ENCODE results near the gene ABCC11.

DNA sequence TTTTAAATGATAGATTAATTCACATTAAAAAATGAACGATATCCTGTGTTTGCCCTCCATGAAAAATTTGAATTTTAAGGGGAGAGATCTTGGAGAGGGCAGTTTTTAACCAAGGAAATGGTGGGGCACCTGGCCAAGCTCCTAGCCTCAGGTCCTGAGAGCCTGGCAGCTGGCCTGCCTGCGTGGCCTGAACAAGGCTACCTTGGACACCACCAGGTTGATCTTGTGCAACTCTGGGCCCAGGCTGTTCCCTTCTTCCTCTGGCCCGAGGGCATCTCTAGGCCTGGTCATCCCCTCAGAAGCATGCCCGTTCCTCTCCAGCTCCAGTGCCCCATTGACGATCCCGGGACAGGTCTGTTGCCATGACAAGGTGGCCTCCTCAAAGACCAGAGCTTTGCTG lies 36.6 kb downstream of the ABCC11 start:
- TF ChIP-seq POLR2A (IDR thresholded peaks at IDR 0.05): no peak
- TF ChIP-seq CTCF (IDR thresholded peaks at IDR 0.05): no peak

Measured in right lobe of liver (tissue), 4 donors.